Uterus (tissue), 4 donors: ENCODE data around the gene ATF6. TPM values are rescaled to one million over a fixed set of nuclear protein-coding genes. Genes with fewer than 3 reads are reported as not detected.

ENCODE experiments used
- DNase-seq, 2 donors: peaks; one replicate each; pipeline ENCODE4 v3.0.0-alpha.2; 2019 to 2020
- H3K27ac ChIP-seq, 2 donors: fragments of 200-600 bp; sonication (generic); 1 replicate in 1 of 2; 2 replicates in 1 of 2; pipeline ENCODE4 v1.5.1; 2016 to 2018
- H3K27me3 ChIP-seq, 2 donors: fragments of 200-600 bp; sonication (generic); one replicate each; pipeline ENCODE4 v1.5.1; 2018 to 2019; ENCODE audit warnings: control low read depth in 1 of 2
- H3K36me3 ChIP-seq, 2 donors: fragments of 200-600 bp; sonication (generic); one replicate each; pipeline ENCODE4 v1.5.1; 2019; ENCODE audit warnings: control low read depth in 1 of 2
- H3K4me1 ChIP-seq, 2 donors: fragments of 200-600 bp; sonication (generic); one replicate each; pipeline ENCODE4 v1.5.1; 2018 to 2019; ENCODE audit warnings: control low read depth in 1 of 2
- H3K4me3 ChIP-seq, 2 donors: fragments of 200-600 bp; sonication (generic); 1 replicate in 1 of 2; 2 replicates in 1 of 2; pipeline ENCODE4 v1.5.1; 2018 to 2019; ENCODE audit warnings: mild to moderate bottlenecking in 1 of 2
- H3K9me3 ChIP-seq, 2 donors: fragments of 200-600 bp; sonication (generic); one replicate each; pipeline ENCODE4 v1.5.1; 2019; ENCODE audit warnings: control low read depth in 1 of 2
- CTCF ChIP-seq, 4 experiments: fragments of 200-600 bp in 2 of 4; fragments of 450-650 bp in 2 of 4; sonication (generic) in 2 of 4; IDR thresholded peaks; one replicate each; pipeline ENCODE4 v1.5.1; 2016 to 2019; ENCODE audit warnings: antibody characterized with exemption in 4 of 4, mild to moderate bottlenecking in 2 of 4, moderate library complexity in 1 of 4
- POLR2A ChIP-seq, 2 donors: fragments of 450-650 bp; IDR thresholded peaks; one replicate each; pipeline ENCODE4 v1.6.1; 2016; ENCODE audit warnings: antibody characterized with exemption in 2 of 2, mild to moderate bottlenecking in 1 of 2, moderate library complexity in 1 of 2
- intact Hi-C: fragments of 100-400 bp; cut with DNase I; formaldehyde crosslinking; loops from one replicate; pipeline ENCODE4 v1.15.1; 2023; ENCODE audit warnings: low total_unique reads
- total RNA-seq, 4 donors: library from RNA; depleted of rRNA in 3 of 4; stranded (reverse); fragments of >200 nt in 3 of 4; gene quantifications; one replicate each; pipeline versions ENCODE4 v1.1.0 to v1.2.4, GENCODE V29; 2014 to 2023
- donor health status: DM: yes; HTN: yes; CAD: no.

The ATF6 gene
- total RNA-seq, 4 donors from 2014 or later, result 16.2 to 37.7 (median 30.0) TPM

DNA sequence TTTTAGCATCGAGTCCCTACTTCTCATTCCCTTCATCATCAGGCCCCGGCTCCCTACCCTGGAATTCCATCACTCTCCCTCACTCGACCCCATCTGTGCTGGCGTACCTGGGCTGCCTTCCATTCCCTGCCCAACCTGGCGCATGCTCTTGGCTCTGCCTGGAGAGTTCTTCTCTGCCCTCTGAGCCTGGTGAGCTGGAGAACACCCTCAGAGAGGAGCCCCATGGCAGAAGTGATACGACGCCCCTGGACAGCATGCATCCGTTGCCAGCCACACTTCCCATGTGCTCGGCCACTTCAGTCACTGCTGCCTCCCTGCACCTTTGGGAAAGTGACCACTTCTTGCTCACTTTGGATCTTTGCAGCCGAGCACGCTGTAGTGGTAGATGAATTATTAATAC lies 227.5 kb downstream of the ATF6 start:
- H3K9me3 ChIP-seq, result no peaks in the 10 kb centered on the region
- H3K4me3 ChIP-seq, result no peak overlapping the region
- no peaks in the 10 kb centered on the region for H3K36me3 ChIP-seq
- intact Hi-C loops, result no loop called here
- H3K27me3 ChIP-seq, result no peaks in the 10 kb centered on the region
- TF ChIP-seq CTCF (IDR thresholded peaks at IDR 0.05) (no peak), POLR2A (IDR thresholded peaks at IDR 0.05) (no peak)
- H3K27ac ChIP-seq, result peak overlapping the region in 1 of 2 donors; percentile 35
- no peaks in the 10 kb centered on the region for H3K4me1 ChIP-seq
- DNase-seq, result no peak

DNA sequence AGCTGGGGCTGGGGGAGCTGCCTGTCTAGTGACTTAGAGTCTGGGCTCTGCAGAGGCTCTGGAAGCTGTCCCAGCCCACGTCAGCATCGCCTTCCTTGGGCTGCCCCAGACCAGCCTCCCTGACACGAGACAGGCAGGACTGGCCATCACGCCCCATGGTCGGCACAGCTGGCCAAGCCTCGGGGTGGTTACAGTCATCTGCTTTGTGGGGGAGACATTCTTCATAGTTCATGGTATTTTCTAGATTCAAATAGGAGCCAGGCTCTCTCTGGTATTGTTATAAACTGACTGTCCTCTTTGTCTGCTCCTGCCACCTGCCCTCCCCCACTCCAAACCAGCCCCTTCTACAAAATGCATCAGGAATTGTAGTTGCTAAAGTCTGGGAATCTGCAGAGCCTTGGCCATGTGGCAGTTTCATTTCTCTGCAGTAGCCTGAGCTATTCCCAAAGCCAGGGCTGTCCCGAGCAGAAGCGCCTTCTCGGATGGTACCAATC lies 228.1 kb downstream of the ATF6 start:
- intact Hi-C loops, result no loop called here
- H3K36me3 ChIP-seq, result no peaks in the 10 kb centered on the region
- no peaks in the 10 kb centered on the region for H3K4me1 ChIP-seq
- TF ChIP-seq CTCF (IDR thresholded peaks at IDR 0.05) (no peak), POLR2A (IDR thresholded peaks at IDR 0.05) (no peak)
- peak; percentile 45 to 51 for DNase-seq
- no peak overlapping the region for H3K4me3 ChIP-seq
- H3K9me3 ChIP-seq, result no peaks in the 10 kb centered on the region
- no peaks in the 10 kb centered on the region for H3K27me3 ChIP-seq
- peak overlapping the region in 1 of 2 donors; percentile 35 for H3K27ac ChIP-seq

GRCh38 chr1:161997152-161997551 lies 231.0 kb downstream of the ATF6 start:
- no peaks in the 10 kb centered on the region for H3K27me3 ChIP-seq
- H3K4me1 ChIP-seq, result no peaks in the 10 kb centered on the region
- no peak for DNase-seq
- H3K27ac ChIP-seq, result no peak overlapping the region
- no peaks in the 10 kb centered on the region for H3K36me3 ChIP-seq
- intact Hi-C loops, result no loop called here
- TF ChIP-seq POLR2A (IDR thresholded peaks at IDR 0.05), result no peak
- TF ChIP-seq CTCF (IDR thresholded peaks at IDR 0.05), result no peak
- H3K9me3 ChIP-seq, result no peaks in the 10 kb centered on the region
- H3K4me3 ChIP-seq, result no peak overlapping the region

DNA sequence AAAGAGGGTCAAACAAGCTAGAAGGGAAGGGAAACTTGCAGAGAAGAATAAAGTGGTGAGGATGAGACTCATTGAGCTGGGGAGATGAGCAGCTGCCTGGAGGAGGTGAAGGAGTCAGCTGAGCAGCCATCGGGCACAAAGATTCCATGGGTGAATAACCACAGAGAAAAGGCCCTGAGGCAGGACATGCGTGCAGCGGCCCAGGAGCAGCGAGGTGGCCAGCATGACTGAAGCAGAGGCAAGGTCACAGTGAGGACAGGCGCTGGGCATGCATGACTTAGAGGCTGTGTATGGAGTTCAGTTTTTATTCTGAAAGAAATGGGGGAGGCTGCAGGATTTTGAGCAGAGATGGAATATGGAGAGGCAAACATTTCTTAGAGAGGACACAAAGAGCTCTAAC lies 232.7 kb downstream of the ATF6 start:
- H3K9me3 ChIP-seq, result no peaks in the 10 kb centered on the region
- TF ChIP-seq POLR2A (IDR thresholded peaks at IDR 0.05) (no peak), CTCF (IDR thresholded peaks at IDR 0.05) (no peak)
- DNase-seq, result no peak
- H3K36me3 ChIP-seq, result no peaks in the 10 kb centered on the region
- H3K4me1 ChIP-seq, result no peaks in the 10 kb centered on the region
- intact Hi-C loops, result no loop called here
- H3K4me3 ChIP-seq, result no peak overlapping the region
- no peaks in the 10 kb centered on the region for H3K27me3 ChIP-seq
- H3K27ac ChIP-seq, result no peak overlapping the region

GRCh38 chr1:161999301-162000052 lies 233.4 kb downstream of the ATF6 start:
- Histone ChIP-seq H3K4me3 (no peak overlapping the region), H3K4me1 (no peaks in the 10 kb centered on the region), H3K27ac (no peak overlapping the region), H3K36me3 (no peaks in the 10 kb centered on the region), H3K9me3 (no peaks in the 10 kb centered on the region), H3K27me3 (no peaks in the 10 kb centered on the region)
- TF ChIP-seq POLR2A (IDR thresholded peaks at IDR 0.05) (no peak), CTCF (IDR thresholded peaks at IDR 0.05) (no peak)
- intact Hi-C loops, result no loop called here
- no peak for DNase-seq
